SK-N-SH (cell line): ENCODE data around the gene NFATC2IP.

ENCODE experiments used
- CTCF ChIP-seq: fragments of 200-600 bp; sonication (generic); IDR thresholded peaks from 2 replicates; pipeline ENCODE4 v1.6.1; 2017; ENCODE audit warnings: antibody characterized with exemption, mild to moderate bottlenecking, moderate library complexity
- EP300 ChIP-seq, 2 experiments: IDR thresholded peaks; 2 replicates each; pipeline versions ENCODE4 v1.4.0 to v1.6.1; 2012; ENCODE audit warnings: borderline replicate concordance in 1 of 2, low read depth in 1 of 2, low read length in 1 of 2
- JUND ChIP-seq: IDR thresholded peaks from 2 replicates; pipeline ENCODE4 v1.4.0; 2012
- MAX ChIP-seq: IDR thresholded peaks from 2 replicates; pipeline ENCODE4 v1.4.0; 2012; ENCODE audit warnings: low read depth
- MEF2A ChIP-seq: IDR thresholded peaks from 2 replicates; pipeline ENCODE4 v1.4.0; 2012; ENCODE audit warnings: low read depth, borderline replicate concordance
- POLR2AphosphoS5 ChIP-seq: IDR thresholded peaks from 2 replicates; pipeline ENCODE4 v1.6.1; 2012; ENCODE audit warnings: low read depth, low read length
- TCF12 ChIP-seq: IDR thresholded peaks from 2 replicates; pipeline ENCODE4 v1.4.0; 2012
- YY1 ChIP-seq: IDR thresholded peaks from 2 replicates; pipeline ENCODE4 v1.4.0; 2012; ENCODE audit warnings: low read depth, mild to moderate bottlenecking

- TF ChIP-seq MAX = no peak
- no peak for TF ChIP-seq CTCF
- TF ChIP-seq YY1 = no peak
- TF ChIP-seq MEF2A = no peak
- TF ChIP-seq EP300 (IDR thresholded peaks at IDR 0.05; ENCODE audit: borderline replicate concordance in 1 of 2, low read depth in 1 of 2, low read length in 1 of 2) = no peak
- no peak for TF ChIP-seq TCF12
- no peak for TF ChIP-seq JUND
- TF ChIP-seq POLR2AphosphoS5 = no peak
These were observed 26.9 kb upstream of the NFATC2IP start for GRCh38 chr16:28923652-28924398.
